22Rv1 (cell line): ENCODE data around the gene MRPS16.

ENCODE experiments used
- CTCF ChIP-seq: fragments of 450-650 bp; IDR thresholded peaks from 2 replicates; pipeline ENCODE4 v1.5.1; 2017; ENCODE audit warnings: mild to moderate bottlenecking
- ZFX ChIP-seq: fragments of 450-650 bp; IDR thresholded peaks from 2 replicates; pipeline ENCODE4 v1.6.1; 2017; ENCODE audit warnings: antibody characterized with exemption, borderline replicate concordance

GRCh38 chr10:73220989-73221388 lies 31.5 kb downstream of the MRPS16 start:
- TF ChIP-seq CTCF (no peak), ZFX (no peak)
